H1 (cell line): ENCODE measurements around the gene SPN. TPM values are rescaled to one million over a fixed set of nuclear protein-coding genes. Genes with fewer than 3 reads are reported as not detected.

Experiments used
- CTCF ChIA-PET: fragments of 300-600 bp; sonication (Branson Sonifier 250); formaldehyde crosslinking; loops from one replicate; lab custom pipeline; 2021; ENCODE audit not compliant: partially characterized antibody; lab: Charles Lee
- POLR2A ChIA-PET: fragments of 300-600 bp; sonication (Branson Sonifier 250); formaldehyde crosslinking; loops from one replicate; lab custom pipeline; 2021; ENCODE audit warnings: inconsistent platforms; ENCODE audit not compliant: partially characterized antibody; lab: Charles Lee
- DNase-seq, 2 experiments: peaks; one replicate each; pipeline versions ENCODE4 v3.0.0 to v3.0.0-alpha.2; 2010 to 2022; ENCODE audit warnings: low spot score in 2 of 2, low read depth in 1 of 2, mixed read lengths in 1 of 2
- FAIRE-seq: peaks from 2 replicates; lab custom pipeline; 2011; peaks lifted over from hg19 to GRCh38; lab: Jason Lieb, UNC
- H2AFZ ChIP-seq: 2 replicates; pipeline ENCODE4 v1.8.1; 2012; ENCODE audit warnings: low read length, inconsistent platforms
- H2AK5ac ChIP-seq: 2 replicates; pipeline ENCODE4 v1.6.1; 2013; ENCODE audit warnings: low read depth, low read length
- H2BK120ac ChIP-seq: replicated peaks from 2 replicates; pipeline ENCODE3; 2013; ENCODE audit warnings: low read depth, low read length, inconsistent platforms
- H2BK12ac ChIP-seq: 2 replicates; pipeline ENCODE4 v1.6.1; 2013; ENCODE audit warnings: low read depth, low read length
- H2BK15ac ChIP-seq: 2 replicates; pipeline ENCODE4 v1.6.1; 2013; ENCODE audit warnings: low read length
- H2BK20ac ChIP-seq: 2 replicates; pipeline ENCODE4 v1.6.1; 2013; ENCODE audit warnings: low read length
- H2BK5ac ChIP-seq: 2 replicates; pipeline ENCODE4 v1.6.1; 2013; ENCODE audit warnings: low read depth, low read length
- H3K14ac ChIP-seq: 2 replicates; pipeline ENCODE4 v1.6.1; 2013; ENCODE audit warnings: inconsistent platforms; ENCODE audit not compliant: insufficient read length
- H3K18ac ChIP-seq: 2 replicates; pipeline ENCODE4 v1.6.1; 2013; ENCODE audit warnings: low read length; ENCODE audit errors: extremely low read depth
- H3K23ac ChIP-seq: 2 replicates; pipeline ENCODE4 v1.6.1; 2013; ENCODE audit warnings: inconsistent platforms; ENCODE audit not compliant: insufficient read length
- H3K23me2 ChIP-seq: 2 replicates; pipeline ENCODE4 v1.6.1; 2013; ENCODE audit warnings: low read depth, low read length
- H3K27ac ChIP-seq: 2 replicates; pipeline ENCODE4 v1.6.1; 2011; ENCODE audit warnings: low read depth, low read length, inconsistent platforms
- H3K27me3 ChIP-seq, 4 experiments: replicated peaks in 1 of 4; 1 replicate in 1 of 4; 2 replicates in 3 of 4; pipeline versions ENCODE4 v1.6.1 to v1.8.1; 2011 to 2013; ENCODE audit warnings: low read length in 3 of 4, mild to moderate bottlenecking in 3 of 4, inconsistent platforms in 2 of 4, mixed read lengths in 2 of 4, moderate library complexity in 1 of 4; ENCODE audit not compliant: control insufficient read depth in 3 of 4, insufficient read depth in 3 of 4; ENCODE audit errors: extremely low read depth in 1 of 4
- H3K36me3 ChIP-seq, 4 experiments: 2 replicates each; pipeline versions ENCODE4 v1.6.1 to v1.8.1; 2011 to 2013; ENCODE audit warnings: mild to moderate bottlenecking in 4 of 4, low read length in 3 of 4, moderate library complexity in 2 of 4, control low read depth in 1 of 4, inconsistent platforms in 1 of 4; ENCODE audit not compliant: insufficient read depth in 4 of 4, control insufficient read depth in 2 of 4
- H3K4ac ChIP-seq: replicated peaks from 2 replicates; pipeline ENCODE3; 2013; ENCODE audit warnings: low read length, low read depth, mixed read lengths, inconsistent platforms; ENCODE audit not compliant: insufficient read length
- H3K4me1 ChIP-seq, 4 experiments: replicated peaks in 1 of 4; 1 replicate in 1 of 4; 2 replicates in 3 of 4; pipeline versions ENCODE4 v1.6.1 to v1.8.1; 2011 to 2013; ENCODE audit warnings: low read length in 3 of 4, inconsistent platforms in 2 of 4, mixed read lengths in 1 of 4; ENCODE audit not compliant: insufficient read depth in 4 of 4, control insufficient read depth in 3 of 4
- H3K4me2 ChIP-seq, 2 experiments: 2 replicates each; pipeline versions ENCODE4 v1.6.1 to v1.8.1; 2011 to 2013; ENCODE audit warnings: low read depth in 2 of 2, low read length in 2 of 2, control low read depth in 1 of 2, inconsistent platforms in 1 of 2, mild to moderate bottlenecking in 1 of 2; ENCODE audit not compliant: insufficient read depth in 1 of 2
- H3K4me3 ChIP-seq, 4 experiments: fragments of 200-600, 300-600 bp in 1 of 4; sonication (generic), shearing (Covaris generic), sonication (Bioruptor Twin) in 1 of 4; 2 replicates each; pipeline versions ENCODE4 v1.5.1 to v1.8.1; 2011 to 2016; ENCODE audit warnings: low read length in 4 of 4, low read depth in 3 of 4, control low read depth in 2 of 4, inconsistent platforms in 2 of 4, mild to moderate bottlenecking in 2 of 4, mixed read lengths in 1 of 4, moderate library complexity in 1 of 4; ENCODE audit not compliant: insufficient read depth in 2 of 4; ENCODE audit errors: extremely low read depth in 1 of 4
- H3K56ac ChIP-seq: replicated peaks from 2 replicates; pipeline ENCODE3; 2013; ENCODE audit warnings: low read depth, mild to moderate bottlenecking, mixed read lengths, low read length, inconsistent platforms; ENCODE audit not compliant: insufficient read length
- H3K79me1 ChIP-seq: 2 replicates; pipeline ENCODE4 v1.6.1; 2013; ENCODE audit warnings: low read depth, low read length, control low read depth
- H3K79me2 ChIP-seq, 2 experiments: 2 replicates each; pipeline versions ENCODE4 v1.6.1 to v1.8.1; 2012 to 2013; ENCODE audit warnings: low read length in 2 of 2, mild to moderate bottlenecking in 2 of 2, inconsistent platforms in 1 of 2; ENCODE audit not compliant: insufficient read depth in 2 of 2, control insufficient read depth in 1 of 2
- H3K9ac ChIP-seq, 4 experiments: replicated peaks in 1 of 4; 1 replicate in 1 of 4; 2 replicates in 3 of 4; pipeline versions ENCODE4 v1.6.1 to v1.8.1; 2011 to 2013; ENCODE audit warnings: low read depth in 3 of 4, low read length in 3 of 4, control low read depth in 2 of 4, mild to moderate bottlenecking in 2 of 4, moderate library complexity in 2 of 4, inconsistent platforms in 1 of 4; ENCODE audit errors: extremely low read depth in 1 of 4
- H3K9me3 ChIP-seq, 2 experiments: 2 replicates each; pipeline versions ENCODE4 v1.6.1 to v1.8.1; 2012 to 2013; ENCODE audit warnings: mild to moderate bottlenecking in 2 of 2, moderate library complexity in 2 of 2, control low read depth in 1 of 2, inconsistent platforms in 1 of 2, low read depth in 1 of 2, low read length in 1 of 2, mixed read lengths in 1 of 2; ENCODE audit not compliant: insufficient read depth in 2 of 2
- H4K20me1 ChIP-seq, 2 experiments: replicated peaks in 1 of 2; 2 replicates each; pipeline versions ENCODE3 to v1.8.1; 2011 to 2013; ENCODE audit warnings: inconsistent platforms in 2 of 2, low read length in 2 of 2, mild to moderate bottlenecking in 1 of 2; ENCODE audit not compliant: insufficient read depth in 2 of 2, control insufficient read depth in 1 of 2
- H4K5ac ChIP-seq: 2 replicates; pipeline ENCODE4 v1.6.1; 2013; ENCODE audit warnings: low read length, low read depth, mixed read lengths, inconsistent platforms; ENCODE audit not compliant: insufficient read length
- H4K8ac ChIP-seq: 2 replicates; pipeline ENCODE4 v1.8.0; 2013; ENCODE audit warnings: mild to moderate bottlenecking, moderate library complexity, low read length, inconsistent platforms; ENCODE audit not compliant: insufficient read depth; ENCODE audit errors: extremely low read depth
- H4K91ac ChIP-seq: replicated peaks from 2 replicates; pipeline ENCODE3; 2013; ENCODE audit warnings: low read length, mixed read lengths, inconsistent platforms; ENCODE audit not compliant: insufficient read length
- ASH2L ChIP-seq: fragments of 200-600, 300-600 bp; sonication (generic); IDR thresholded peaks from one replicate; pipeline ENCODE4 v1.7.1; 2017; ENCODE audit warnings: low read length
- BCL11A ChIP-seq, 2 experiments: IDR thresholded peaks; one replicate each; pipeline ENCODE4 v1.6.1; 2011; ENCODE audit warnings: low read depth in 2 of 2, low read length in 2 of 2, mild to moderate bottlenecking in 2 of 2
- CHD1 ChIP-seq: IDR thresholded peaks from 2 replicates; pipeline ENCODE4 v1.6.1; 2012; ENCODE audit warnings: low read depth, low read length, improper control_type of control experiment
- CHD2 ChIP-seq: IDR thresholded peaks from 2 replicates; pipeline ENCODE4 v1.6.1; 2012; ENCODE audit warnings: low read length, improper control_type of control experiment
- CREB1 ChIP-seq: IDR thresholded peaks from 2 replicates; pipeline ENCODE4 v1.6.1; 2012; ENCODE audit warnings: inconsistent platforms
- EGR1 ChIP-seq: IDR thresholded peaks from 2 replicates; pipeline ENCODE4 v1.6.1; 2011; ENCODE audit warnings: low read depth, low read length, borderline replicate concordance
- EZH2 ChIP-seq: fragments of 200-600 bp; sonication (generic); IDR thresholded peaks from 2 replicates; pipeline ENCODE4 v1.7.1; 2012; ENCODE audit warnings: low read depth, mild to moderate bottlenecking, moderate library complexity, low read length, inconsistent platforms; ENCODE audit not compliant: severe bottlenecking
- RNF2 ChIP-seq: fragments of 200-900, 300-1000 bp; sonication (generic); IDR thresholded peaks from 2 replicates; pipeline ENCODE4 v1.7.1; 2016; ENCODE audit warnings: borderline replicate concordance, low read depth, mild to moderate bottlenecking, antibody characterized with exemption, low read length; ENCODE audit not compliant: poor library complexity, severe bottlenecking; ENCODE audit errors: missing control alignments
- SP1 ChIP-seq: IDR thresholded peaks from 2 replicates; pipeline ENCODE4 v1.6.1; 2011; ENCODE audit warnings: low read depth, low read length
- SUZ12 ChIP-seq: fragments of 200-600 bp; sonication (generic); IDR thresholded peaks from 2 replicates; pipeline ENCODE4 v1.6.1; 2012; ENCODE audit warnings: mild to moderate bottlenecking, inconsistent platforms, low read length, moderate library complexity, mixed read lengths
- TAF7 ChIP-seq: optimal IDR thresholded peaks from 2 replicates; pipeline ENCODE3; 2011; ENCODE audit warnings: low read depth, mild to moderate bottlenecking, inconsistent platforms, low read length, moderate library complexity, borderline replicate concordance
- WGBS, 2 experiments: shearing (Covaris generic) in 1 of 2; methylation state at CpG; one replicate each; pipeline versions ENCODE4 v1.1.6 to v1.1.7; 2013 to 2015; ENCODE audit warnings: low lambda C conversion rate in 2 of 2, mixed read lengths in 2 of 2, inconsistent platforms in 1 of 2, low coverage in 1 of 2, missing lambda C conversion rate in 1 of 2; ENCODE audit not compliant: insufficient replicate concordance in 2 of 2, insufficient coverage in 1 of 2, insufficient read length in 1 of 2; ENCODE audit errors: extremely low coverage in 1 of 2, missing lambda C conversion rate in 1 of 2; 5-methylcytosine and 5-hydroxymethylcytosine counted together
- polyA plus RNA-seq, 7 experiments: library from polyadenylated mRNA; depleted of rRNA in 3 of 7; stranded (reverse) in 5 of 7; unstranded in 2 of 7; fragments of >200 nt in 5 of 7; fragments of 200-250 nt in 2 of 7; gene quantifications; 1 replicate in 5 of 7; 2 replicates in 1 of 7; 4 replicates in 1 of 7; pipeline versions ENCODE4 v1.2.1 to v1.2.3, GENCODE V29; 2011 to 2013; ENCODE audit warnings: missing spikeins in 2 of 7, mixed read lengths in 2 of 7
- total RNA-seq: library from RNA; stranded (reverse); fragmentation: NEBNext Ultra II Directional; extraction: Animal tissue kit (Norgen Biotek cat#: 25700); gene quantifications from 2 replicates; pipeline ENCODE4 v1.2.1, GENCODE V29; 2021
- TF ChIP-seq, protein P1 (sequence below), 3 experiments: IDR thresholded peaks; 1 replicate in 2 of 3; 2 replicates in 1 of 3; pipeline versions ENCODE4 v1.5.1 to v1.6.1; 2011; ENCODE audit warnings: low read length in 3 of 3, mild to moderate bottlenecking in 3 of 3, inconsistent platforms in 2 of 3, low read depth in 1 of 3, moderate library complexity in 1 of 3; ENCODE audit not compliant: insufficient read depth in 1 of 3; ENCODE audit errors: control extremely low read depth in 1 of 3

The SPN gene
- total and polyA plus RNA-seq, 2 of the 8 experiments (the other 6 are each of a cell fraction or from before 2014, with no cell fraction given), result 1.5 to 1.8 TPM

GRCh38 chr16:29643596-29643995 is 19.5 kb upstream of the SPN start:
- H2BK15ac ChIP-seq, result no peak overlapping the region
- H3K27ac ChIP-seq, result no peak overlapping the region
- H3K9me3 ChIP-seq, result no peaks in the 10 kb centered on the region
- no peaks in the 10 kb centered on the region for H4K20me1 ChIP-seq
- H3K4me2 ChIP-seq, result no peak overlapping the region
- H3K36me3 ChIP-seq, result no peaks in the 10 kb centered on the region
- no peak overlapping the region for H3K56ac ChIP-seq
- no peaks in the 10 kb centered on the region for H3K27me3 ChIP-seq
- ChIA-PET CTCF (interaction anchor here (0.8 to 1.3 kb wide), 3 partner anchors 21 to 388 kb away, joined by 3 to 4 read pairs (median 4); no protein-coding TSS in a partner anchor), POLR2A (interaction anchor here (1.1 to 1.8 kb wide), 4 partner anchors 18 to 67 kb away, joined by 3 to 7 read pairs (median 5); partner anchors contain the start of gene QPRT)
- no peak overlapping the region for H2AFZ ChIP-seq
- no peak overlapping the region for H3K9ac ChIP-seq
- no peak overlapping the region for H4K5ac ChIP-seq
- H2BK120ac ChIP-seq, result no peak overlapping the region
- H3K23ac ChIP-seq, result no peak overlapping the region
- no peak overlapping the region for H3K4me3 ChIP-seq
- no peaks in the 10 kb centered on the region; the same call in 1 of the 2 replicates for H3K23me2 ChIP-seq
- 95% methylated on average over 7 of the region's 7 CpGs; no CpG with 5 or more reads in 1 of the 2 experiments for WGBS, 2 experiments
- no peak overlapping the region for H2BK5ac ChIP-seq
- peaks cover 0 to 2% (median 0%) of the 10 kb centered on the region in 4 experiments; a peak in 1 of 7 replicates for H3K4me1 ChIP-seq
- no peak overlapping the region for H4K8ac ChIP-seq
- no peak overlapping the region for H2BK20ac ChIP-seq
- H3K14ac ChIP-seq, result no peak overlapping the region
- H3K79me2 ChIP-seq, result no peaks in the 10 kb centered on the region
- no peak overlapping the region for H3K18ac ChIP-seq
- DNase-seq, result no peak
- H2BK12ac ChIP-seq, result no peak overlapping the region
- no peak overlapping the region for H4K91ac ChIP-seq
- H3K79me1 ChIP-seq, result no peaks in the 10 kb centered on the region
- no peak overlapping the region for H2AK5ac ChIP-seq
- no peak for FAIRE-seq
- no peak overlapping the region for H3K4ac ChIP-seq
- TF ChIP-seq, protein P1, sequence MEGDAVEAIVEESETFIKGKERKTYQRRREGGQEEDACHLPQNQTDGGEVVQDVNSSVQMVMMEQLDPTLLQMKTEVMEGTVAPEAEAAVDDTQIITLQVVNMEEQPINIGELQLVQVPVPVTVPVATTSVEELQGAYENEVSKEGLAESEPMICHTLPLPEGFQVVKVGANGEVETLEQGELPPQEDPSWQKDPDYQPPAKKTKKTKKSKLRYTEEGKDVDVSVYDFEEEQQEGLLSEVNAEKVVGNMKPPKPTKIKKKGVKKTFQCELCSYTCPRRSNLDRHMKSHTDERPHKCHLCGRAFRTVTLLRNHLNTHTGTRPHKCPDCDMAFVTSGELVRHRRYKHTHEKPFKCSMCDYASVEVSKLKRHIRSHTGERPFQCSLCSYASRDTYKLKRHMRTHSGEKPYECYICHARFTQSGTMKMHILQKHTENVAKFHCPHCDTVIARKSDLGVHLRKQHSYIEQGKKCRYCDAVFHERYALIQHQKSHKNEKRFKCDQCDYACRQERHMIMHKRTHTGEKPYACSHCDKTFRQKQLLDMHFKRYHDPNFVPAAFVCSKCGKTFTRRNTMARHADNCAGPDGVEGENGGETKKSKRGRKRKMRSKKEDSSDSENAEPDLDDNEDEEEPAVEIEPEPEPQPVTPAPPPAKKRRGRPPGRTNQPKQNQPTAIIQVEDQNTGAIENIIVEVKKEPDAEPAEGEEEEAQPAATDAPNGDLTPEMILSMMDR (IDR thresholded peaks at IDR 0.05; ENCODE audit: control extremely low read depth in 1 of 3, insufficient read depth in 1 of 3, low read depth in 1 of 3, low read length in 3 of 3), result no peak
- TF ChIP-seq BCL11A (IDR thresholded peaks at IDR 0.05; ENCODE audit: low read depth in 2 of 2, low read length in 2 of 2), result no peak
- TF ChIP-seq RNF2, result no peak
- no peak for TF ChIP-seq SUZ12
- TF ChIP-seq EGR1, result no peak
- no peak for TF ChIP-seq CHD2
- no peak for TF ChIP-seq SP1
- TF ChIP-seq TAF7, result no peak
- TF ChIP-seq CHD1, result no peak
- TF ChIP-seq ASH2L, result no peak
- TF ChIP-seq EZH2, result no peak
- TF ChIP-seq CREB1, result no peak
